Smooth muscle cell (in vitro differentiated cells): Measurements from ENCODE around the gene PSD2. TPM values are rescaled to one million over a fixed set of nuclear protein-coding genes. Genes with fewer than 3 reads are reported as not detected.

Experiments
- DNase-seq: peaks from one replicate; lab custom pipeline; 2025; ENCODE audit not compliant: unreplicated experiment; lab: John Stamatoyannopoulos, UW
- H2AFZ ChIP-seq: fragments of 200-600 bp; sonication (generic); 2 replicates; pipeline ENCODE4 v1.6.0; 2016; ENCODE audit warnings: antibody characterized with exemption, low read depth, mild to moderate bottlenecking
- H3F3A ChIP-seq: fragments of 200-600 bp; sonication (generic); 2 replicates; pipeline ENCODE4 v1.6.0; 2017; ENCODE audit warnings: antibody characterized with exemption, low read depth
- H3K27ac ChIP-seq: fragments of 200-600 bp; sonication (generic); 2 replicates; pipeline ENCODE4 v1.5.1; 2016; ENCODE audit warnings: low read depth, mild to moderate bottlenecking
- H3K27me3 ChIP-seq: fragments of 200-600 bp; sonication (generic); 2 replicates; pipeline ENCODE4 v1.6.1; 2016; ENCODE audit warnings: low read depth, mild to moderate bottlenecking
- H3K36me3 ChIP-seq: fragments of 200-600 bp; sonication (generic); 2 replicates; pipeline ENCODE4 v1.5.1; 2016; ENCODE audit warnings: low read depth
- H3K4me1 ChIP-seq: fragments of 200-600 bp; sonication (generic); 2 replicates; pipeline ENCODE4 v1.5.1; 2016; ENCODE audit warnings: low read depth
- H3K4me2 ChIP-seq: fragments of 200-600 bp; sonication (generic); 2 replicates; pipeline ENCODE4 v1.6.0; 2016; ENCODE audit warnings: mild to moderate bottlenecking
- H3K4me3 ChIP-seq: fragments of 200-600 bp; sonication (generic); 2 replicates; pipeline ENCODE4 v1.5.1; 2016; ENCODE audit warnings: mild to moderate bottlenecking
- H3K79me2 ChIP-seq: fragments of 200-600 bp; sonication (generic); 2 replicates; pipeline ENCODE4 v1.6.0; 2016; ENCODE audit warnings: low read depth, mild to moderate bottlenecking
- H3K9ac ChIP-seq: fragments of 200-600 bp; sonication (generic); 2 replicates; pipeline ENCODE4 v1.6.0; 2016; ENCODE audit warnings: low read depth
- H3K9me3 ChIP-seq: fragments of 200-600 bp; sonication (generic); replicated peaks from 2 replicates; pipeline ENCODE4 v1.5.1; 2016; ENCODE audit warnings: low read depth
- H4K20me1 ChIP-seq: fragments of 200-600 bp; sonication (generic); 2 replicates; pipeline ENCODE4 v1.6.0; 2016; ENCODE audit warnings: low read depth
- CTCF ChIP-seq: fragments of 200-600 bp; sonication (generic); IDR thresholded peaks from 2 replicates; pipeline ENCODE4 v1.5.1; 2017; ENCODE audit warnings: borderline replicate concordance, mild to moderate bottlenecking, antibody characterized with exemption; ENCODE audit not compliant: insufficient read depth, poor library complexity, severe bottlenecking
- WGBS: methylation state at CpG from one replicate; pipeline ENCODE4 v1.1.7; 2016; ENCODE audit warnings: low lambda C conversion rate; 5-methylcytosine and 5-hydroxymethylcytosine counted together
- polyA plus RNA-seq: library from polyadenylated mRNA; unstranded; fragments of >200 nt; fragmentation: Nextera tagmentation; extraction: Ambion mirVana; gene quantifications from 2 replicates; pipeline ENCODE4 v1.2.1, GENCODE V29; 2016
- total RNA-seq: library from RNA; depleted of rRNA; stranded (reverse); fragments of >200 nt; gene quantifications from 2 replicates; pipeline ENCODE4 v1.2.3, GENCODE V29; 2014

Gene PSD2
- total and polyA plus RNA-seq, 2 experiments from 2014 or later: 0.54 to 0.81 TPM

GRCh38 chr5:139870677-139871076, 75.1 kb downstream of the PSD2 start:
- H3K4me2 ChIP-seq: no peak overlapping the region
- peaks cover 13% of the 10 kb centered on the region for H3K27me3 ChIP-seq
- H3F3A ChIP-seq: no peaks in the 10 kb centered on the region
- H3K36me3 ChIP-seq: no peaks in the 10 kb centered on the region
- no peaks in the 10 kb centered on the region for H4K20me1 ChIP-seq
- no peaks in the 10 kb centered on the region for H3K4me1 ChIP-seq
- no peak overlapping the region for H3K4me3 ChIP-seq
- H3K27ac ChIP-seq: no peak overlapping the region
- no peaks in the 10 kb centered on the region for H3K79me2 ChIP-seq
- H2AFZ ChIP-seq: no peak overlapping the region
- DNase-seq: no peak
- no peaks in the 10 kb centered on the region for H3K9me3 ChIP-seq
- WGBS: 95% methylated on average over 1 of the region's 1 CpG
- H3K9ac ChIP-seq: no peak overlapping the region
- no peak for TF ChIP-seq CTCF

GRCh38 chr5:139871614-139872013, 76.0 kb downstream of the PSD2 start:
- no peak overlapping the region for H3K9ac ChIP-seq
- no peak overlapping the region for H3K27ac ChIP-seq
- H3K4me1 ChIP-seq: no peaks in the 10 kb centered on the region
- WGBS: 91% methylated on average over 9 of the region's 9 CpGs
- H3K4me2 ChIP-seq: no peak overlapping the region
- no peaks in the 10 kb centered on the region for H4K20me1 ChIP-seq
- H2AFZ ChIP-seq: no peak overlapping the region
- no peaks in the 10 kb centered on the region for H3K9me3 ChIP-seq
- no peak for TF ChIP-seq CTCF
- no peak for DNase-seq
- no peak overlapping the region for H3K4me3 ChIP-seq
- peaks cover 6% of the 10 kb centered on the region for H3K27me3 ChIP-seq
- no peaks in the 10 kb centered on the region for H3K36me3 ChIP-seq
- no peaks in the 10 kb centered on the region for H3F3A ChIP-seq
- H3K79me2 ChIP-seq: no peaks in the 10 kb centered on the region

GRCh38 chr5:139872052-139872766, 76.6 kb downstream of the PSD2 start:
- no peak for DNase-seq
- peak; percentile 7 for TF ChIP-seq CTCF
- WGBS: 81% methylated on average over 9 of the region's 9 CpGs
- Histone ChIP-seq H3K9me3 (no peaks in the 10 kb centered on the region), H4K20me1 (no peaks in the 10 kb centered on the region), H3K4me1 (no peaks in the 10 kb centered on the region), H3K4me2 (no peak overlapping the region), H3K27me3 (no peaks in the 10 kb centered on the region), H2AFZ (no peak overlapping the region), H3F3A (no peaks in the 10 kb centered on the region), H3K36me3 (no peaks in the 10 kb centered on the region), H3K27ac (no peak overlapping the region), H3K79me2 (no peaks in the 10 kb centered on the region), H3K9ac (no peak overlapping the region), H3K4me3 (no peak overlapping the region)
